Left lung (tissue), 10 donors: ENCODE data around the gene AP5S1. TPM values are rescaled to one million over a fixed set of nuclear protein-coding genes. Genes with fewer than 3 reads are reported as not detected.
"Not testable (repeated sequence)": the region's sequence is repeated elsewhere in the genome, so short reads cannot be mapped to it uniquely, and the experiment has no call there.

Source experiments
- ATAC-seq: fragments of 200-7000 bp; cut with Tn5 transposase; one replicate; pipeline ENCODE4 v1.9.1; 2020; ENCODE audit warnings: moderate library complexity
- DNase-seq, 4 donors: peaks; one replicate each; pipeline ENCODE4 v3.0.0-alpha.2; 2013 to 2020
- H3K27ac ChIP-seq, 2 donors: fragments of 200-600 bp; sonication (generic) in 1 of 2; one replicate each; pipeline versions ENCODE4 v1.5.0 to v1.8.0; 2020 to 2021
- H3K27me3 ChIP-seq, 2 donors: fragments of 200-600 bp; sonication (generic) in 1 of 2; one replicate each; pipeline versions ENCODE4 v1.5.0 to v1.8.0; 2020 to 2021
- H3K36me3 ChIP-seq, 2 donors: fragments of 200-600 bp; sonication (generic) in 1 of 2; one replicate each; pipeline versions ENCODE4 v1.5.0 to v1.8.0; 2020 to 2021
- H3K4me1 ChIP-seq, 2 donors: fragments of 200-600 bp; one replicate each; pipeline ENCODE4 v1.8.0; 2021
- H3K4me3 ChIP-seq, 2 donors: fragments of 200-600 bp; sonication (generic) in 1 of 2; one replicate each; pipeline versions ENCODE4 v1.5.0 to v1.8.0; 2020 to 2021; ENCODE audit warnings: mild to moderate bottlenecking in 1 of 2
- H3K9me3 ChIP-seq, 2 donors: fragments of 200-600 bp; sonication (generic) in 1 of 2; one replicate each; pipeline versions ENCODE4 v1.5.0 to v1.8.0; 2020 to 2021
- CTCF ChIP-seq, 2 donors: fragments of 200-600 bp; sonication (generic) in 1 of 2; IDR thresholded peaks; one replicate each; pipeline versions ENCODE4 v1.5.0 to v1.8.0; 2021; ENCODE audit warnings: antibody characterized with exemption in 2 of 2
- intact Hi-C, 2 donors: fragments of 100-400 bp; cut with DNase I; formaldehyde crosslinking; loops; one replicate each; pipeline versions ENCODE4 v1.11.2 to v1.14.2; 2022
- polyA plus RNA-seq, 6 donors: library from polyadenylated mRNA; unstranded; fragments of 120-200 nt; gene quantifications; one replicate each; pipeline ENCODE4 v1.2.1, GENCODE V29; 2013; ENCODE audit not compliant: insufficient read length in 6 of 6
- total RNA-seq, 2 donors: library from RNA; stranded (reverse); fragmentation: NEBNext Ultra II Directional; extraction: Animal tissue kit (Norgen Biotek cat#: 25700); gene quantifications; one replicate each; pipeline ENCODE4 v1.2.1, GENCODE V29; 2021
- donor health status: DM: no; HTN: yes; CAD: no.
- donor health status: DM: no; HTN: no; CAD: no.

AP5S1 gene
- total and polyA plus RNA-seq, 8 donors, result 8.3 to 13.6 (median 11.9) TPM

DNA sequence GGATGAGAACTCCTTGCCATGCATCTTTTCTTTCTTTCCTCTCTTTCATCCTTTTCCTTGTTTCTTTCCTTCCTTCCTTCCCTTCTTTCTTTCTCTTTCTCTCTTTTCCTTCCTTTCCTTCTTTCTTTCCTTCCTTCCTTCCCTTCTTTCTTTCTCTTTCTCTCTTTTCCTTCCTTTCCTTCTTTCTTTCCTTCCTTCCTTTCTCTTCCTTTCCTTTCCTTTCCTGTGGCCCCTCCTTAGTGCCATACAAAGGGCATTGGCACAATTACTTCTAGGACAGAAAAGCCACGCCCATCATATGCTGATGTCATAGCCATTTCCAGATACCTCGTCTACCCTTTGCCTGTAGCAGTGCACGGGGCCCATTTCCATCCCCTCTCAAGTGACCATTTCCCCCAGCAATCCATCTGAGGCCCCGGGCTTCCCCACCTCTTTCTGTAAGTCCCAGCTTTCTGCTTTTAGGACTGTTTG is 31.6 kb upstream of the AP5S1 start:
- intact Hi-C loops, result no loop called here

DNA sequence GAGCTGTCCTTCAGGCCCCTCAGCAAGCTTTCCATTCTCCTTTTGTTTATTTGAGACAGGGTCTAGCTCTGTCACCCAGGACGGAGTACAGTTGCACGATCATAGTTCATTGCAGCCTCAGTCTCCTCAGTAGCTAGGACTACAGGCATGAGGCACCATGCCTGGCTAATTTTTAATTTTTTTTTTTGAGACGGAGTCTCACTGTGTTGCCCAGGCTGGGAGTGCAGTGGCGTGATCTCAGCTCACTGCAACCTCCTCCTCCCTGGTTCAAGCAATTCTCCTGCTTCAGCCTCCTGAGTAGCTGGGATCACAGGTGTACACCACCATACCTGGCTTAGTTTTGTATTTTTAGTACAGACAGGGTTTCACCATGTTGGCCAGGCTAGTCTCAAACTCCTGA is 31.1 kb upstream of the AP5S1 start:
- H3K4me1 ChIP-seq, result peaks cover 21 to 44% of the 10 kb centered on the region in 2 donors
- intact Hi-C loops, H3K27ac ChIP-seq, ATAC-seq, H3K9me3 ChIP-seq, H3K27me3 ChIP-seq, H3K36me3 ChIP-seq, H3K4me3 ChIP-seq, DNase-seq: not testable (repeated sequence)

More for the DNA sequence above, 31.6 kb upstream of the AP5S1 start:
- H3K4me1 ChIP-seq, result peaks cover 26 to 48% of the 10 kb centered on the region in 2 donors
- ATAC-seq, result no peak
- TF ChIP-seq CTCF (IDR thresholded peaks at IDR 0.05), result no peak
- no peak overlapping the region for H3K4me3 ChIP-seq
- no peak overlapping the region for H3K27ac ChIP-seq
- no peaks in the 10 kb centered on the region for H3K27me3 ChIP-seq
- no peaks in the 10 kb centered on the region for H3K9me3 ChIP-seq
- peaks cover 0 to 9% of the 10 kb centered on the region in 2 donors for H3K36me3 ChIP-seq
- DNase-seq, result no peak

GRCh38 chr20:3794168-3794567 is 26.2 kb upstream of the AP5S1 start:
- H3K27me3 ChIP-seq, ATAC-seq, H3K4me3 ChIP-seq, H3K9me3 ChIP-seq, intact Hi-C loops, H3K27ac ChIP-seq, DNase-seq: not testable (repeated sequence)
- Histone ChIP-seq H3K36me3 (peaks cover 0 to 16% of the 10 kb centered on the region in 2 donors), H3K4me1 (peaks cover 21 to 41% of the 10 kb centered on the region in 2 donors)

- peak overlapping the region; percentile 61 to 79 for H3K4me3 ChIP-seq
- H3K36me3 ChIP-seq, result peaks cover 0 to 21% of the 10 kb centered on the region in 2 donors
- intact Hi-C loops, result no loop called here
- no peak for TF ChIP-seq CTCF (IDR thresholded peaks at IDR 0.05)
- H3K4me1 ChIP-seq, result peaks cover 27 to 46% of the 10 kb centered on the region in 2 donors
- H3K27ac ChIP-seq, result peak overlapping the region; percentile 91 to 97
- DNase-seq, result peak in 1 of 4 donors; percentile 32
- no peaks in the 10 kb centered on the region for H3K9me3 ChIP-seq
- no peaks in the 10 kb centered on the region for H3K27me3 ChIP-seq
- no peak for ATAC-seq
These were observed 25.5 kb upstream of the AP5S1 start for GRCh38 chr20:3794701-3795420.

GRCh38 chr20:3795511-3796468 is 24.6 kb upstream of the AP5S1 start, which contains the start of gene CDC25B:
Gene CDC25B (plus strand): TSS chr20:3796310. CDS start chr20:3796532, 222 bp downstream.
- Histone ChIP-seq H3K4me1 (peaks cover 32 to 55% of the 10 kb centered on the region in 2 donors), H3K9me3 (no peaks in the 10 kb centered on the region), H3K27ac (peak within 1 kb of the TSS; percentile 91 to 97), H3K4me3 (peak within 1 kb of the TSS; percentile 61 to 79), H3K27me3 (no peaks in the 10 kb centered on the region), H3K36me3 (peaks cover 0 to 30% of the 10 kb centered on the region in 2 donors)
- intact Hi-C loops, result no loop called here
- peak; percentile 38 to 48 for TF ChIP-seq CTCF (IDR thresholded peaks at IDR 0.05)
- peak; percentile 93 for ATAC-seq
- DNase-seq, result peak; percentile 90 to 98 (median 95)
